ENCODE data around the gene CTNNA3.

CTNNA3 gene

GRCh38 chr10:67095531-67095930 lies 600.5 kb downstream of the CTNNA3 start:
- Histone ChIP-seq H3K36me3 (ENCODE audit: control insufficient read depth, insufficient read depth, low read length) (no peaks in the 10 kb centered on the region), H3K4me3 (ENCODE audit: insufficient read depth, low read depth, low read length, poor library complexity, severe bottlenecking) (no peak overlapping the region), H3K4me1 (ENCODE audit: control insufficient read depth, insufficient read depth, low read length, poor library complexity, severe bottlenecking) (no peaks in the 10 kb centered on the region), H3K27me3 (replicated peaks; ENCODE audit: control insufficient read depth, insufficient read depth, low read length, poor library complexity, severe bottlenecking) (no peaks in the 10 kb centered on the region), H3K27ac (ENCODE audit: insufficient read depth, low read length, poor library complexity, severe bottlenecking) (no peak overlapping the region), H3K9me3 (ENCODE audit: control insufficient read depth, low read length) (no peaks in the 10 kb centered on the region)
- no peak for DNase-seq

GRCh38 chr10:67088036-67088435 lies 608.0 kb downstream of the CTNNA3 start:
- Histone ChIP-seq H3K27me3 (replicated peaks; ENCODE audit: control insufficient read depth, insufficient read depth, low read length, poor library complexity, severe bottlenecking) (no peaks in the 10 kb centered on the region), H3K27ac (ENCODE audit: insufficient read depth, low read length, poor library complexity, severe bottlenecking) (no peak overlapping the region), H3K4me1 (ENCODE audit: control insufficient read depth, insufficient read depth, low read length, poor library complexity, severe bottlenecking) (no peaks in the 10 kb centered on the region), H3K9me3 (ENCODE audit: control insufficient read depth, low read length) (no peaks in the 10 kb centered on the region), H3K4me3 (ENCODE audit: insufficient read depth, low read depth, low read length, poor library complexity, severe bottlenecking) (no peak overlapping the region), H3K36me3 (ENCODE audit: control insufficient read depth, insufficient read depth, low read length) (no peaks in the 10 kb centered on the region)
- DNase-seq, result no peak

GRCh38 chr10:67087135-67087425 lies 608.9 kb downstream of the CTNNA3 start:
- H3K4me3 ChIP-seq (ENCODE audit: insufficient read depth, low read depth, low read length, poor library complexity, severe bottlenecking), result no peak overlapping the region
- H3K36me3 ChIP-seq (ENCODE audit: control insufficient read depth, insufficient read depth, low read length), result no peaks in the 10 kb centered on the region
- H3K9me3 ChIP-seq (ENCODE audit: control insufficient read depth, low read length), result no peaks in the 10 kb centered on the region
- H3K27me3 ChIP-seq (replicated peaks; ENCODE audit: control insufficient read depth, insufficient read depth, low read length, poor library complexity, severe bottlenecking), result no peaks in the 10 kb centered on the region
- H3K4me1 ChIP-seq (ENCODE audit: control insufficient read depth, insufficient read depth, low read length, poor library complexity, severe bottlenecking), result no peaks in the 10 kb centered on the region
- DNase-seq, result no peak
- H3K27ac ChIP-seq (ENCODE audit: insufficient read depth, low read length, poor library complexity, severe bottlenecking), result no peak overlapping the region

- Histone ChIP-seq H3K4me1 (ENCODE audit: control insufficient read depth, insufficient read depth, low read length, poor library complexity, severe bottlenecking) (no peaks in the 10 kb centered on the region), H3K9me3 (ENCODE audit: control insufficient read depth, low read length) (no peaks in the 10 kb centered on the region), H3K27me3 (replicated peaks; ENCODE audit: control insufficient read depth, insufficient read depth, low read length, poor library complexity, severe bottlenecking) (no peaks in the 10 kb centered on the region), H3K27ac (ENCODE audit: insufficient read depth, low read length, poor library complexity, severe bottlenecking) (no peak overlapping the region), H3K4me3 (ENCODE audit: insufficient read depth, low read depth, low read length, poor library complexity, severe bottlenecking) (no peak overlapping the region), H3K36me3 (ENCODE audit: control insufficient read depth, insufficient read depth, low read length) (no peaks in the 10 kb centered on the region)
- DNase-seq, result no peak
Measured at GRCh38 chr10:67086327-67087134, 609.5 kb downstream of the CTNNA3 start.

- Histone ChIP-seq H3K27me3 (replicated peaks; ENCODE audit: control insufficient read depth, insufficient read depth, low read length, poor library complexity, severe bottlenecking) (no peaks in the 10 kb centered on the region), H3K9me3 (ENCODE audit: control insufficient read depth, low read length) (no peaks in the 10 kb centered on the region), H3K27ac (ENCODE audit: insufficient read depth, low read length, poor library complexity, severe bottlenecking) (no peak overlapping the region), H3K4me1 (ENCODE audit: control insufficient read depth, insufficient read depth, low read length, poor library complexity, severe bottlenecking) (no peaks in the 10 kb centered on the region), H3K36me3 (ENCODE audit: control insufficient read depth, insufficient read depth, low read length) (no peaks in the 10 kb centered on the region), H3K4me3 (ENCODE audit: insufficient read depth, low read depth, low read length, poor library complexity, severe bottlenecking) (no peak overlapping the region)
- DNase-seq, result no peak
Measured at GRCh38 chr10:67079126-67079525, 616.9 kb downstream of the CTNNA3 start.

GRCh38 chr10:67077376-67077775 lies 618.6 kb downstream of the CTNNA3 start:
- H3K36me3 ChIP-seq (ENCODE audit: control insufficient read depth, insufficient read depth, low read length), result no peaks in the 10 kb centered on the region
- no peak for DNase-seq

GRCh38 chr10:67076144-67076543 lies 619.9 kb downstream of the CTNNA3 start:
- no peaks in the 10 kb centered on the region for H3K4me1 ChIP-seq (ENCODE audit: control insufficient read depth, insufficient read depth, low read length, poor library complexity, severe bottlenecking)
- H3K36me3 ChIP-seq (ENCODE audit: control insufficient read depth, insufficient read depth, low read length), result no peaks in the 10 kb centered on the region
- DNase-seq, result no peak
- H3K9me3 ChIP-seq (ENCODE audit: control insufficient read depth, low read length), result no peaks in the 10 kb centered on the region
- H3K27ac ChIP-seq (ENCODE audit: insufficient read depth, low read length, poor library complexity, severe bottlenecking), result no peak overlapping the region
- H3K27me3 ChIP-seq (replicated peaks; ENCODE audit: control insufficient read depth, insufficient read depth, low read length, poor library complexity, severe bottlenecking), result no peaks in the 10 kb centered on the region
- no peak overlapping the region for H3K4me3 ChIP-seq (ENCODE audit: insufficient read depth, low read depth, low read length, poor library complexity, severe bottlenecking)

More at GRCh38 chr10:67077376-67077775, 618.6 kb downstream of the CTNNA3 start:
- no peaks in the 10 kb centered on the region for H3K27me3 ChIP-seq (replicated peaks; ENCODE audit: control insufficient read depth, insufficient read depth, low read length, poor library complexity, severe bottlenecking)
- H3K4me3 ChIP-seq (ENCODE audit: insufficient read depth, low read depth, low read length, poor library complexity, severe bottlenecking), result no peak overlapping the region
- no peaks in the 10 kb centered on the region for H3K4me1 ChIP-seq (ENCODE audit: control insufficient read depth, insufficient read depth, low read length, poor library complexity, severe bottlenecking)
- H3K27ac ChIP-seq (ENCODE audit: insufficient read depth, low read length, poor library complexity, severe bottlenecking), result no peak overlapping the region
- no peaks in the 10 kb centered on the region for H3K9me3 ChIP-seq (ENCODE audit: control insufficient read depth, low read length)

GRCh38 chr10:67075491-67075971 lies 620.5 kb downstream of the CTNNA3 start:
- Histone ChIP-seq H3K4me1 (ENCODE audit: control insufficient read depth, insufficient read depth, low read length, poor library complexity, severe bottlenecking) (no peaks in the 10 kb centered on the region), H3K27ac (ENCODE audit: insufficient read depth, low read length, poor library complexity, severe bottlenecking) (no peak overlapping the region), H3K9me3 (ENCODE audit: control insufficient read depth, low read length) (no peaks in the 10 kb centered on the region), H3K4me3 (ENCODE audit: insufficient read depth, low read depth, low read length, poor library complexity, severe bottlenecking) (no peak overlapping the region), H3K27me3 (replicated peaks; ENCODE audit: control insufficient read depth, insufficient read depth, low read length, poor library complexity, severe bottlenecking) (no peaks in the 10 kb centered on the region), H3K36me3 (ENCODE audit: control insufficient read depth, insufficient read depth, low read length) (no peaks in the 10 kb centered on the region)
- no peak for DNase-seq

GRCh38 chr10:67072654-67073053 lies 623.3 kb downstream of the CTNNA3 start:
- no peaks in the 10 kb centered on the region for H3K36me3 ChIP-seq (ENCODE audit: control insufficient read depth, insufficient read depth, low read length)
- no peaks in the 10 kb centered on the region for H3K9me3 ChIP-seq (ENCODE audit: control insufficient read depth, low read length)
- no peak overlapping the region for H3K27ac ChIP-seq (ENCODE audit: insufficient read depth, low read length, poor library complexity, severe bottlenecking)
- no peaks in the 10 kb centered on the region for H3K4me1 ChIP-seq (ENCODE audit: control insufficient read depth, insufficient read depth, low read length, poor library complexity, severe bottlenecking)
- no peak overlapping the region for H3K4me3 ChIP-seq (ENCODE audit: insufficient read depth, low read depth, low read length, poor library complexity, severe bottlenecking)
- DNase-seq, result no peak
- no peaks in the 10 kb centered on the region for H3K27me3 ChIP-seq (replicated peaks; ENCODE audit: control insufficient read depth, insufficient read depth, low read length, poor library complexity, severe bottlenecking)

- Histone ChIP-seq H3K27ac (ENCODE audit: insufficient read depth, low read length, poor library complexity, severe bottlenecking) (no peak overlapping the region), H3K36me3 (ENCODE audit: control insufficient read depth, insufficient read depth, low read length) (no peaks in the 10 kb centered on the region), H3K9me3 (ENCODE audit: control insufficient read depth, low read length) (no peaks in the 10 kb centered on the region), H3K4me3 (ENCODE audit: insufficient read depth, low read depth, low read length, poor library complexity, severe bottlenecking) (no peak overlapping the region), H3K4me1 (ENCODE audit: control insufficient read depth, insufficient read depth, low read length, poor library complexity, severe bottlenecking) (no peaks in the 10 kb centered on the region), H3K27me3 (replicated peaks; ENCODE audit: control insufficient read depth, insufficient read depth, low read length, poor library complexity, severe bottlenecking) (no peaks in the 10 kb centered on the region)
- DNase-seq, result no peak
Measured at GRCh38 chr10:67050415-67050814, 645.6 kb downstream of the CTNNA3 start.
